ENCODE measurements around the gene PLEKHH1.
"Not testable (repeated sequence)": the region's sequence is repeated elsewhere in the genome, so short reads cannot be mapped to it uniquely, and the experiment has no call there.

PLEKHH1 gene

GRCh38 chr14:67583711-67584644 lies 50.9 kb downstream of the PLEKHH1 start:
- DNase-seq (ENCODE audit: low read depth) = no peak

DNA sequence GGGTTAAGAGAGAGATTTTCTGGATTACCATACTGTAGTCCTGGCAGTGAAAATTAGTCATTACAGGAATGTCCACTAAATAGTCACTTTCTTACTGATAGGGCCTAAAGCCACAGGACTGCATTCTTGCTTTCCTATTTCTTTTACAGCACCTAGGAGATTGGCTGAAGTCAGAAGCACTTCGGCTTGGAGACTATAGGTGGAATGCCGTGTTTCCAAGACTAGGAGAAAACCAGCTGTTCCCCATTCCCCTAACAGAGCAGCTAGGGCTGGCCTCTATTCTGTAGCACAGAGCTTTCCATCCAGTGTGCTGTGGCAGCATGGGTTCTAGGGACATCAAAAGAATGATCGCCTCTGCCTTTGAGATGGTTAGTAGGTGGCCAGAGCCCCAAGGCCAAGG lies 51.9 kb downstream of the PLEKHH1 start:
- DNase-seq (ENCODE audit: low read depth) = no peak

GRCh38 chr14:67586369-67586768 lies 53.3 kb downstream of the PLEKHH1 start:
- no peak for DNase-seq (ENCODE audit: low read depth)

DNA sequence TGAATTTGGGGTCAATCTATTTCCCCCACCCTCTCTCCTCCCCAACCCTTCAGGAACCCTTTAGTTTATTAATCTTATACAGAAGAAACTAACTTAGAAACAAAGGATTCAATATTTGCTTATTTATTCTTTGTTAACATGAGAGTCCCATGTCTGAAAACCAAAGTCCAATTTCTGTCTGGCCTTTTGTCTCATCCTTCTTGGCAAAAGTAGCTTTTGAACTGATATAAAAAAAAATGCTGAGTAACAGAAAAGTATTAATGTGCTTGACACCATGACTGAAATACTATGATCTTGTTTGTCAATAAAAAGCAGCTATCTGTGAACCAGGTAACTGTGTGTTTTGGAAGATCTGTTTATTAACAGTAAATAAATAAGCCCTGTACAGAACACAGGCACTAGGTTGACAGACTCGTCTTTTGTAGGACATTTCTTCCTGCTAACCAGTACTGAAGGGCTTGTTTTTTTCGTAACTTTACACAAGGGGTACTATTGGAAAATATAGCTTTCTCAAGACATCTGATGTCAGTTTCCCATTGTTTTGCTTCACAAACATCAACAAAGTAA lies 56.2 kb downstream of the PLEKHH1 start:
- DNase-seq (ENCODE audit: low read depth) = no peak

GRCh38 chr14:67593650-67594049 lies 60.6 kb downstream of the PLEKHH1 start:
- not testable (repeated sequence) for DNase-seq (ENCODE audit: low read depth)

- no peak for DNase-seq (ENCODE audit: low read depth)
Measured at GRCh38 chr14:67595392-67595791, 62.3 kb downstream of the PLEKHH1 start.

DNA sequence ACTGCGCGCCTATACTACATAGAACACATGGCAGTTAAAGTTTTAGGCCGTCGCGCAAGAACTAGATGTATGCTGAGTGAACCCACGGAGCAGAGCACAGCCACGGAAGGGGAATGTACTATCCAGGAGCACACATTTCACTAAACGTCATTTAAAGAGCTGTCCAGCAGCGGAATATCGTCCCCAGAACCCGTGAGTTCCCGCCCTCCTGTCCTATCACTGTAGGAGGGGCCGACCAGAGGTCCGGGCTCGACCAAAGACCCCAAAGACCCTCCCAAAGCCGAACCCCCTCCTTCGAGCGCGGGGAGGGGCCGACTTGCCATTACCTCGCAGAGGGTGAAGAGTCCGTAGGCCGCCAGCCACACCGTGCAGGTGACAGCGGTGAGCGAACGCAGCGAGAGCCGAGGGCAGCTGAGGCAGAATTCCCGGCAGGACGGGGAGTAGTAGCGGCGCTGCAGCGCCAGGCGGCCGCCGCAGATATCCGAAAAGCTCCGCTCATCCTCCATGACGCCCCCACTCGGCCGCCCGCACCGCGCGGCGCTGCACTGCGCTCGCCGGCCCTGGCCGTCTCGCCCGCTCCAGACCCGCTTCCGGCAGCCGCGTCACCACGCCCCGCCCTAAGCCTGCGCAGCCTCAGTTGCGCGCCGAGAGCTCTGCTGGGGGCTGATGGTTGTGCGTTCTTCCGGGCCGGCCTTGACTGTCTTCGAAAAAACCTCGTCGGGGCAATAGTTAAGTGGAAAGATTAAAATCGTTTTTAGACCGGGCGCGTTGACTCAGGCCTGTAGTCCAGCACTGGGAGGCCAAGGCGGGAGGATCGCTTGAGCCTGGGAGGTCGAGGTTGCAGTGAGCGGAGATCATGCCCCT lies 66.8 kb downstream of the PLEKHH1 start, which contains the start of gene PIGH:
TSS of gene PIGH (minus strand) at position 571 of the 864 bp plus-strand sequence. CDS start at position 506, 65 bp downstream.
- peak; percentile 88 for DNase-seq (ENCODE audit: low read depth)

GRCh38 chr14:67600562-67600974 lies 67.5 kb downstream of the PLEKHH1 start:
- not testable (repeated sequence) for DNase-seq (ENCODE audit: low read depth)

DNA sequence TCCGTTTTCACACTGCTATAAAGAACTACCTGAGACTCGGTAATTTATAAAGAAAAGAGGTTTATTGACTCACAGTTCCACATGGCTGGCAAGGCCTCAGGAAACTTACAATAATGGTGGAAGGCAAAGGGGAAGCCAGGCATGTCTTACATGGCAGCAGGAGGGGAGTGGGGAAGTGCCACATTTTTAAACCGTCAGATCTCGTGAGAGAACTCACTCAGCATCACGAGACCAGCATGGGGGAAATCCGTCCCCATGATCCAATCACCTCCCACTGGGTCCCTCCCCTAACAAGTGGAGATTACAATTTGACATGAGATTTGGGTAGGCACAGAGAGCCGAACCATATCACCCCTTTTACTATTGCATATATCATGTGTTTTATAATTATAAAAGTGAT lies 69.0 kb downstream of the PLEKHH1 start:
- DNase-seq (ENCODE audit: low read depth) = no peak

DNA sequence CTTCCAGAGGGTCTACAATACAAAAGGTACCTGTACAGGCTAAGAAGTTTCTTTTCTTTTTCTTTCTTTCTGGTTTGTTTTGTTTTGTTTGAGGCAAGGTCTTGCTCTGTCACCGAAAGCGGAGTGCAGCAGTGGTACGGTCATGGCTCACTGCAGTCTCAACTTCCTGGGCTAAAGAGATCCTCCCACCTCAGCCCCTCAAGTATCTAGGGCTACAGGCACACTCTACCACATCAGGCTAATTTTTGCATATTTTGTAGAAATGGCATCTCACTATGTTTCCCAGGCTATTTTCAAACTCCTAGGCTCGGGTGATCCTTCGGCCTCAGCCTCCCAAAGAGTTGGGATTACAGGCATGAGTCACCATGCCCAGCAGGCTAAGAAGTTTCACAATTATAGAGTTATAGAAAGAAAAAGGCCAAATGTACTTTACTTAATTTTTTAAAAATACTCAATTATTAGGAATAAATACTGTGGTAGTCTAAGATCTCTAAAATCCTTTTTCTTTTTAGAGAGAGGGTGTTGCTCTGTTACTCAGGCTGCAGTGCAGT lies 70.0 kb downstream of the PLEKHH1 start:
- no peak for DNase-seq (ENCODE audit: low read depth)

DNA sequence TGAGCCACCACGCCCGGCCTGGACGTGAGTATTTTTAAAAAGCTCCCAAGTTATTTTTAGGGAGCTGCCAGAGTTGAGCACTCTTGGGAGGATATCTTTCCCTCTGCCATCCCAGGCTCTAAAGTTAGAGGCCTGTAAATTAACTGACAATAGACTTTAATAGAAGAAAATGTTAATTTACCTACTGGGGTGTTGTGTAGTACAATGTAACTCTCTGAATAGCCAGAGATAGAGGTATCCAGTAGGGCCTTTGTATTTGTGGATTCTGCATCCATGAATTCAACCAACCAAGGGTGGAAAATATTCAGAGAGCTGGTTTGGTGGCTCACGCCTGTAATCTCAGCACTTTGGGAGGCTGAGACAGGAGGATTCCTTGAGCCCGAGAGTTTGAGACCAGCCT lies 74.6 kb downstream of the PLEKHH1 start:
- DNase-seq (ENCODE audit: low read depth) = no peak

GRCh38 chr14:67609642-67610310 lies 76.7 kb downstream of the PLEKHH1 start:
- DNase-seq (ENCODE audit: low read depth) = no peak

DNA sequence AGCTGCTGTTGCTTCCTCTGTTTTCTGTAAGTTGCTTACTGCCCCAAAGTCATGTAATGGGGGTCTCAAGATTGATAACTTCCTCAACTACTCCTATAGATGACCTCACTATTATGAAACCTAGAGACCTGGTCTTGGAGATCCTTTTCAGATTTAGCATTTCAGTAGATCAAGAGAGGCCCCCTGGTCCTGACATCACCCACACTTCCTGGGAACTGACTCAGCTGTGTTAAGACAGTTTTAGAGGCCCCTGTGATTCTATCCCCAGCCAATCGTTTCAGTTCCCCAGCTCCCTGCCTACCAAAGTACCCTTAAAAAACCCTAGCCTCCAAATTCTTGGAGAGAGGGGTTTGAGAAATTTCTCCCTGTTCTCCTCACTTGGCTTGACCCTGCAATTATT lies 77.4 kb downstream of the PLEKHH1 start:
- no peak for DNase-seq (ENCODE audit: low read depth)

- DNase-seq (ENCODE audit: low read depth) = no peak
Measured at GRCh38 chr14:67618617-67619063, 85.5 kb downstream of the PLEKHH1 start.

- DNase-seq (ENCODE audit: low read depth) = peak; percentile 95
Measured at GRCh38 chr14:67619446-67620216, 86.5 kb downstream of the PLEKHH1 start, which contains the start of gene ARG2. TSS of gene ARG2 (plus strand) at chr14:67619920. CDS start at chr14:67619978, 58 bp downstream.

GRCh38 chr14:67620217-67620785 lies 87.2 kb downstream of the PLEKHH1 start:
- DNase-seq (ENCODE audit: low read depth) = no peak

- no peak for DNase-seq (ENCODE audit: low read depth)
Measured at GRCh38 chr14:67622675-67623074, 89.6 kb downstream of the PLEKHH1 start.

DNA sequence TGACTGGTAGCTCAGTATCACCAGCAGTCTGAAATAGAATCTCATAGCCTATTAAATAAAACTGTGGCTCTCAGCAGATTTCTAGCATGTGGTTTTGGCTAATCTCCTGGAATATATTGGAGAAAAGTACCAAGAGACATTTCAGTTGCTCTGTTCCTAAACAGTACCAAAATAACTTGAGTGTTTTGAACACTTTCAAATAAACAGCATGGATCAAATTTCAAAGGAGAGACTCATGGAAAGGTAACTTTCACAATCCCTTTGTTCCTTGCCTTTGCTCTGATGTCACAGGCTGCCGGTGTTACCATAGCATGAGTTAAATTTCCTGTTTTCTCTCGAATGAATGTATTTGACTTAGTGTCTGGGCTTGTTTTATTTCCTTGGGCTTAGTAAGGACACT lies 90.0 kb downstream of the PLEKHH1 start:
- no peak for DNase-seq (ENCODE audit: low read depth)

- DNase-seq (ENCODE audit: low read depth) = not testable (repeated sequence)
Measured at GRCh38 chr14:67626131-67626530, 93.0 kb downstream of the PLEKHH1 start.

DNA sequence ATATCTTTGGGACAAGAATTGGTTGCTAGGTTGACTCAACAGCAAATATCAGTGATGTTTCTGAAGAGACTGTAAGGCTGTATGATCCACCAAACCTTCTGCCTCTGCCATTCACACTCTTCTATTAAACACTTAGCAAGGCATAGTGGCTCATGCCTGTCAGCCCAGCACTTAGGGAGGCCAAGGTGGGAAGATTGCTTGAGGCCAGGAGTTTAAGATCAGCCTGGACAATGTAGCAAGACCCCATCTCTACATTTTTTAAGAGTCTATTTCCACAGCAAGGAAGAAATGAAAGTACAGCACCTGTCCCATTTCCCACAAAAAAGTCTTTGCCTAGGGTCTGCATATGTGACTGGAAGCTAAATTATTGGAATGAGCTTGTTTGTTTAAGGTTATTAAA lies 94.4 kb downstream of the PLEKHH1 start:
- DNase-seq (ENCODE audit: low read depth) = no peak
